NCI-H2196 (cell line): ENCODE measurements around the gene TNFRSF11A.

Source experiments
- DNase-seq: peaks from one replicate; lab custom pipeline; 2025; ENCODE audit not compliant: unreplicated experiment; lab: John Stamatoyannopoulos, UW

TNFRSF11A gene

GRCh38 chr18:62324181-62324828 lies 805 bp upstream of the TNFRSF11A start:
- DNase-seq, result no peak

- no peak for DNase-seq
These were observed 916 bp downstream of the TNFRSF11A start for GRCh38 chr18:62325806-62326645.

DNA sequence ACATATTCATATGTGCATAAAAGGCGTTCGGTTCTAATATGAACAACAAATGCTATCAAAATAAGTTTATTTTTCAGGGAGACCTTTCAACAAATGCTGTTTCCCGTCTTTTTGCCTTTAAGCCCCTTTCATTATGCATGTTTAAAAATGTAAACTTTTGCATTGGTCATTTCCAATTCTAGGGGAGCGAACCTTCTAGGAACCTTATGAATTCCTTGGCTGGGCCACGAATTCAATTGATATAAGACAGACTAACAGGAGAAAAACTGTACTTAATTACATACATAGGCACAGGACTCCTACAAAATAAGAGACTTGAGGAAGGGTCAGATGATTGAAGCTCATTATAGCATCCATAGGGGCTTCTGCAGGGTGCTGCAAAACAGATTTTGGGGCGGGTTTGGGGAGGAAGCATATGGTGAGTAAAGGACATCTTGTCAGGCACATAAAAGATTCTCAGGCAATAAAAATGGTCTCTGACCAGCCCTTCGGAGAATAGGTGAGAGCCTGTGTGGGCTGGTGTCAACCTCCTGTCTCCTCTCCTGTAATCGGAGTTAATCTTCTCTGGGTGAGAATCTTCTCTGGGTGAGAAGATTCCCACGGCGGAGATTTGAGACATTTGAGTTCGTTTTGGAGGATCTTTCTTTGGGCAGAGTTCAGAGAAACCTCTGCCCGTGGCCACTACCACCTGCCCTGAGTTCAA lies 1.7 kb downstream of the TNFRSF11A start:
- DNase-seq, result no peak

DNA sequence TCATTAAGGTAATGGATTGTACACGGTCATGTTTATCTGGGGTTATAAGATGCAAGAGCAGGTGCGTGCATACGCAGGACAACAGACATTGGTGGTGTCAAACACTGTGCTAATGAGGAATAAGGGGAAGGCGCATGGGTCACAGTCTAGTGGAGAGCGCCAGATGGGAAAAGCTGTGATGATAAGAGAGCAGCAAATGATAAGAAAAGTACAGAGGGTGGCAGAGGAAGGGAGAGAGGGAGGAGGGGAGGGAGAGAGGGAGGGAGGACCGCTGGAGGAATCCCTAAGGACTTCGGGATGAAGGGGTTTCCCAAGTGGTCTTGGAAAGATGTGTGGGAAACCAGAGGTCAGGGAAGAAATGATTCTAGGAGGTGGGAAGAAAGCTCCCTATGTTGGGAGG lies 2.9 kb downstream of the TNFRSF11A start:
- DNase-seq, result no peak

DNA sequence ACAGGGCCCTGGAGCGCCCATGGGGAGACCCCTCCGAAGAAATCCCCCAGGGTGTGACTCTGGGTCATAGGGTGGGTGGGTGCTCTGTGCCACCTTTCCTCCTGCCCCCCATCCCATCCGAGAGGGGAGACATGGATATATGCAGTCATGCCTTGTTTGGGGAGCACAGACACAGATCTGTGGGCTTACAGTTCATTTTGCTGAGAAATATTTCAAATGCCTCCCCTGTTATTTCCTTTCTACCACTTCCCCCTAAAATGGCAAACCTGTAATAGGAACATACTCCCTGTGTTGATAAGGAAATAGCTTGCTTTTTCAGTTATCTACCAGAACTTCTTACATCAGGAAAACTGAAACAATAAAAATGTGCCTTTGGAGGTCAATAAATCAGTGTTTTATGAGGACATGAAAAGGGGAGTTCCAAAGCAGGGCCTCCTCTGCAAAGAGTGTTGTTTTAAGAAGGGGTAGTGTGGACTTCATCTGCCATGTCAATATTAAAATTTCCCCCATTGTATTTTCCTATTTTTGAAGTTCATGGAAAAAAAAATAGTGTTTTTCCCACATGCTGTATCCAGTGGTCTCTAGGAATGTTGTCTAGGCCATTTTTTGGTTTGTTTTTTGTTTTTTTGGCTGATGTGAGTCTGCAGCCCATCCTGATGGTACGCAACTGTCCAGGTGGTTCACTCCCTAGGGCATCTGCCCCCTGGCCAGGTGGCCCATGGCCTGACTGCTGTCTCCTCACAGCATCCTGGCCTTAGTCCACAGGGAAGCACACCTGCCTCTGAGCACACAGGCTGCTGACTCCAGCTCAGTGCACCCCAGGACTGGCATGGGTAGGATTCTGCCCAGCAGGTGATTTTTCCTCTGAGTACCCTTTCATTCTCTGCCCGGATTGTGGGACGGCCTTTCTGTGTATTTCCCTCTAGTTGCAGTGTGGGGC lies 3.7 kb downstream of the TNFRSF11A start:
- no peak for DNase-seq

- no peak for DNase-seq
These were observed 4.8 kb downstream of the TNFRSF11A start for GRCh38 chr18:62329691-62330454.

GRCh38 chr18:62330650-62331049 lies 5.5 kb downstream of the TNFRSF11A start:
- no peak for DNase-seq

- no peak for DNase-seq
These were observed 6.7 kb downstream of the TNFRSF11A start for GRCh38 chr18:62331581-62332356.

- DNase-seq, result no peak
These were observed 7.3 kb downstream of the TNFRSF11A start for GRCh38 chr18:62332431-62332830.

GRCh38 chr18:62332964-62333695 lies 8.0 kb downstream of the TNFRSF11A start:
- DNase-seq, result no peak

- no peak for DNase-seq
These were observed 9.0 kb downstream of the TNFRSF11A start for GRCh38 chr18:62334120-62334519.

GRCh38 chr18:62335494-62335893 lies 10.4 kb downstream of the TNFRSF11A start:
- no peak for DNase-seq

DNA sequence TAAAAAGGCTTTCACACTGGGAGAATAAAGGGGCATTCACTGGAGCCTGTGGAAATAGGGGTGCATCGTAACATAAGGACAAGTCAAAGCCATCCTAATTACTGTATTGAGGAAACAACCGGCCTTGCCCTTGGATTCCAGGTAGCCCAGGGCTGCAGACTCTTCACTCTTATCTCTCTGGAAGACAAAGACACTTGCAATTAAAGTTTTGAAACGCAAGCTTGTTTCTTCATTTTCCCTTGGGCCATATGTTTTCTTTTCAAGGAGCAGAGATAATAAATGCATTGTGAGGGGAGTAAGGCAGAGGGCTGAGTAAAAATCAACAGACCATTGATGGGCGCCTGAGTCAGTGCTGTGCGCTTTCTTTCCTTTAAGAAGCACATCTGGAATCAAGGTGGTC lies 11.5 kb downstream of the TNFRSF11A start:
- no peak for DNase-seq

- DNase-seq, result no peak
These were observed 12.2 kb downstream of the TNFRSF11A start for GRCh38 chr18:62337336-62337735.

DNA sequence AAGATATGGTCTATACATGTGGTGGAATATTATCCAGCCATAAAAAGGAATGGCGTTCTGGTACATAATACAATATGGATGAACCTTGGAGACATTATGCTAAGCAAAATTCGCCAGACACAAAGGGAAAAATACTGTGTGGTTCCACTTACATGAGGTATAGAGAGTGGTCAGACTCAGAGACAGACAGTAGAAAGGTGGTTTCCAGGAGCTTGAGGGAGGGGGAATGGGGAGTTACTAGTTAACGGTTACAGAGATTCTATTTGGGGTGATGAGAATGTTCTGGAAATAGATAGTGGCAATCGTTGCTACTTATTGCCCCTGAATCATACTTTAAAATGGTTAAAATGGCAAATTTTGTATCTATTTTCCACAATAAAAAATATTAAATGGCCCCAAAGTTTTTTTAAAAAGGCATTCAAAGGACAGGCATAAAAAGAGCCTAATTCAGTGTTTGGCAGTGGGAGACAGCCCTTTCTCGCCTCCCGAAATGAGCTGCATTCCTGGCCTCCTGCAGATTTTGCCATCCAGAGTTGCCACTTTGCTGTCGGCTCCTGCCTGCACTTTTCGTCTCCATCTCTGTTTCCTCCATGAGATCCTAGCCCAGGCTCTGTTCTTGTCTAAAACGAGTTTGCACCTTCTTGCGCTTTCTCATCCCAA lies 13.5 kb downstream of the TNFRSF11A start:
- no peak for DNase-seq

DNA sequence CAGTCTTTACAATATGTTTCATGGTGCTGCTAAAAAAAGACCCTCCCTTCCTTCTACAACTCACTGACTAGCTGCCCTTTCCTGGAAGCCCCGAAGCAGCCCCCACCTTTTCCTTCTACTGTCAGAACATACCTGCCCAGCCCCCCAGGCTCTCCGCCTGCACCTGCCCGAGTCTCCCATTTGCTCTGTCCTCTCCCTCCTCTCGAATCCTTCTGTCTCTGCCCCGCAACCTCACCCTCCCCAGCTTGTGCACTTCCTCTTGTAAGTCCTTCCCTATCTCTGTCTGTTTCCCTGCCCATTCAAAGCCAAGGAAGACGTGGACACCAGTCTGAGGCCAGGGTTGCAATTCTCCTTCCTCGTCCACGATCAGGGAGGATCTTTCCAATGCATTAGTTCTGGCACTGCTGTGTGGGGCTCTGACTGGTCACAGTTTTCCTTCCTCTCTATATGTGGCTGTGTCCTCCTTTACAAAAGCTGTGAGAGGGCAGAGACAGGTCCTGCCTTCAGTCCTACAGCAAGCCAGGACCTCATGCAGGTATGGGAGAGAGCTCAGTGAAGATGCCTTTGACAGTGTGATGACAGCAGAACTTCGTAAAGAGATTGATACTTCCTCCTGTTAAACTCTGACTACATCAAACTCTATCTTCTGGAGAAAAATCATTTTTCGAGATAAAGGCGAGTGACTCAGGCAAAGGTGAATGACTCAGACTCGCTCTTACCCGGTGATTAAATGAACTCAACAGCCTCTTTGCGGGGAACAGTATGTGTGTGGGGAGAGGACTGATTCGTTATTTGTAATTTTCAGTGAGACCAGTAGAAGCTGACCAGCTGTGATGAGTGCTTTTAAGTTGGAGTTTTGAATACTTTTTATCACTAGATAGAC lies 14.2 kb downstream of the TNFRSF11A start:
- DNase-seq, result no peak

DNA sequence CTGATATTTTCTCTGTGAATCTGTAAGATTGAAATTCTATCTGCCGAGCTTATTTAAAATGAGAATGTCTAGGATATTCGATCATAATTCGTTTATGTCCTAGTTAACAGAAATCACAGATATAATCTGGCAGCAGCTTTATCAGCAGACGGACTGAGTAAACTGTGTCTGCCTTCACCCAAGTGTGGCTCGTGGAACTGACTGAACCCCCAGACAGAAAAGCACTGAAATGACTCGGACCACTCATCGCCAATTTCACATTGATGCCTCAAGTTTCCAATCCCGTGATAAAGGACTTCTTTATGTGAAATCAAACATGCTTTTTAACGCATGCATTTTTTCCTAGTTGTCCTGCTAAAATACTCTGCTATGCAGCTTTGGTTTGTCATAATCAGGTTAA lies 15.9 kb downstream of the TNFRSF11A start:
- no peak for DNase-seq
